Measurements from ENCODE around the gene GPC1.

The GPC1 gene

DNA sequence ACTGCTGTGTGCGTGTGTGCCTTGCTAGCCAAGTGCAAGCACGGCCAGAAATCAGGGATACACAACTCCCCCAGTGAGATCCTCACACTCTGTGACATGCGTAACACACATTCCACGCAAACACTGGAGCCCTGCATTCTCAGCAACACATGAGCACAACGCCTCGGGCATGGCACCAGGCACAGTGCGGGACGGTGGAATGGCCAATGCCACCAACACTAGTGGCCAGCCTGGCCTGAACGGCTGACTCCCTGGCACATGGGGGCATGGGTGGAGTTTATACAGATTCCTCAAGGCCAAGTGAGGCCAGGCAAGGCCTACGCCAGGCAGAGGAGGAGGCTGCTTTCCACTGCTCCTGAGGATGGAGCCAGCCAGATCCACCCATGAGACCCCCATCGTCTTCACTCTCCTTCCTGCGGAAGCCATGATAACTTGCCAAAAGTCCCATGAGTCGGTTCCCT lies 66.1 kb downstream of the GPC1 start:
- DNase-seq: no peak

DNA sequence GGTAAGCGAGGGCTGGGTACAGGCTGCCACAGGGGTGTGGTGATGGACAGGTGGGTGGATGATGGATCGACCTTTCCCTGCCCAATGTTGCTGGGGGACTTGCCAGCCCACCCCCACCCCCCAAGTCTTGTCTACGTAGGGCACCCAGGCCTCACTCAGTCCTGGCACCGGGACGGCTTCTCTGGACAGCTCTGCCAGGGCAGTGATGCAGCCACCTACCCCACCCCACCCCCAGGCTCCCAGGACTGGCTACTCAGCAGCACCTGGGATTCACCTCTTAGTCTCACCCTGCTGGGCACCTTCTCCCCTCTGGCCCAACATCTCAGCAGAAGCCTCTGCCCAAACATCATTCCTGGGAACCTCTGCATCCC lies 66.6 kb downstream of the GPC1 start:
- no peak for DNase-seq

DNA sequence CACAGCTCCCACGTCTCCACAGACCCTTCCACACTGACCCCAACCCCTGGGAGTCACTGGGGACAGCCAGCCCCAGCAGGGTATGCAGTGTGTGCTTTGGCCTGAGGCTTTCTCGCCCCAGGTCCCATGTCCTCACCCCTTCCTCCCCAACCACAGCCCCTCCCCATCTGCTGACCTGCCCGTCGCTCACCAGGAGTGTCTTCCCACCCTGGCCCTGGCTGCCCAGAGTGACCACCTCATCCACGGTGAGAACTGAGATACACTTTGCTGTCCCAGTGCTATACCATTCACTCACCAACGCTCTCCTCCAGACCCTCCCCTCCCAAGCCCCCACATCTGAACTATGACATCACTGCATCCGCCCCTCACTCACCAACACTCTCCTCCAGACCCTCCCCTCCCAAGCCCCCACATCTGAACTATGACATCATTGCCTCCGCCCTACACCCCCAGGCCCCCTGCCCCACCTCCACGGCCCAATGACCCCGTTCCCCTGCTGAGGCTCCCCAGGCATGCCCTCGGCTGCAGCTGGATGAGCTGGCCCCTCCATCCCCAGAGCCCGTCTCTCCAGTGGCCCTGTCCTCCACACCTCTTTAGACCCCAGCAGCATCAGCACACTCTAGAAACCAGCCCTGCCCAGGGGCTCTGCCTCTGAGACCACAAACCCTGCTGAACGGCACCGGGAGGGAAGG lies 67.1 kb downstream of the GPC1 start:
- DNase-seq: no peak

DNA sequence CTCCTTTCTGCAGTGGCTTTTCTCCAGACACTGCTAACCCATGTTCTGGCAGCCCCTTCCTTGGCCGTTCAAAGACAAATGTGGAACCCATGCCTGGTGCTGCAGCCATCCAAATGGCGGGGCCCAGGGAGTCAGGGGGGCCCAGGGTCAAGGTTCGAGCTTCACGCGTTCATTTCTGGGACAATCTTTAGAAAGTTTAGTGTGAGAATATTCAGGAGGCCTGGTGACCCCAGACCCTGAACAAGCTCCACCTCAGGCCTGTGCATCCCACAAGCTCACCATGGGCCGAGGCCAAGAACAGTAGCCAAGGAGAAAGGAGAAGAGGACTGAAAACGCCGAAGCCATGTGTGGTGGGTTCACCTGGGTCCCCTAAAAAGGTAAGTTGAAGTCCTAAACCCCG lies 67.9 kb downstream of the GPC1 start:
- DNase-seq: no peak

DNA sequence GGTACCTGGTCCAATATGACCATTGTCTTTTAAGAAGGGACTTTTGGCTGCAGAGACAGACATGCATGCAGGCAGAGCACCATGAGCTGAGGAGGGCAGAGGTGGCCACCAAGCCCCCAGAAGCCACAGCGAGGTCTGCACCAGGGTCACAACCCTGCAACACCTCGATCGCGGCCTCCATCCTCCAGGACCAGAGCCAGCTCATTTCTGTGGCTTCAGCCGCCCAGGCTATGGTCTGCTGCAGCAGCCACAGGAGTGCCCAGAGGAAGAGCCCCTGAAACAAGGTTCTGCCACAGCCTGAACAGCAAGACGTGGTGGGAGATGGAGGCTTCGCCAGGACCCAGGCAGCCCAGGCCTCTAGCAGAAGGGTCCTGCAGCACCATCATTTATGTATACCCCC lies 68.4 kb downstream of the GPC1 start:
- DNase-seq: no peak

DNA sequence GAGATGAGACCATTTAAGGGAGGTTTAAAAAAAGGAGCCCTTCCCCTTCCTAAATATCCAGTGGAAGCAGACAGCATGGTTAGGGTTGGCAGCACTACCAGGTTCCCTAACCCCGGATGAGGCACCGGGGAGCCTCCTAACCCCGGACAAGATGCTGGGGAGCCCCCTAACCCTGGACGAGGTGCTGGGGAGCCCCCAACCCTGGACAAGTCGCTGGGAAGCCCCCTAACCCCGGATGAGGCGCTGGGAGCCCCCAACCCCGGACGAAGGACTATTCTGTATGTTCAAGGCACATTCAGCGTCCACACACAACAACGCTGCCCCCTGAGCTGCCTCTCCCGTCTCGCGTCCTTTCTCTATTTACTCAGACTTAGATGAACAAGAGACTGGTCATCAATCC lies 70.4 kb downstream of the GPC1 start:
- DNase-seq: no peak

DNA sequence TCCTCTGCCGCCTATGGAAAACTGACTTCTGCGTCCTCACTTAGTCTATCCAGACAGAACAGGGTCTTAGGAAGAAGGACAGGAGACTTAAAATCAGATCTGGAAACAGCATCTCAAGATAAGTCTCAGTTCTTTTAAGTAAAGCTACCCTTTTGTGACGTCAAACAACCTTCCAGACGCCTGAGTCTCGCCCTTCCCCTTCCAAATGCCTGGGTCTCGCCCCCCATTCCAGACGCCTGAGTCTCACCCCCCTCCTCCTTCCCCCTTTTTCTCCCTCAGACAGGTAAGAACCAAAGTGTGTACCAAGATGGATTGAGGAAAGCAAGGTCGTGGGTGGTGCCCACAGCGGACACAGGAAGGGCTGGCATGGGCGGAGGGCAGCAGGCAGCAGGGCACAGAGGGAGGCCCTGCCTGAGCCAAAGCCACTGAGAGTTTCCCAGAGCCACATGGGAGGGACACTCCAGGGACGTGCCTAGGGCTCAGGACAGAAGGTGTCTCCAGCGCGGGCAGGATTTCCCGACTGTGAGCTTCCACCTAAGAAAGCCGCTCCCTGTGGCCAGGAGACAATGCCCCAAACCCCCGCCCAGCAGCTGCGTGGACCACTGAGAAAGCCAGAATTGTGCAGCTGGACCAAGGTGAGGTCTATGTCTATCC lies 71.1 kb downstream of the GPC1 start:
- no peak for DNase-seq

DNA sequence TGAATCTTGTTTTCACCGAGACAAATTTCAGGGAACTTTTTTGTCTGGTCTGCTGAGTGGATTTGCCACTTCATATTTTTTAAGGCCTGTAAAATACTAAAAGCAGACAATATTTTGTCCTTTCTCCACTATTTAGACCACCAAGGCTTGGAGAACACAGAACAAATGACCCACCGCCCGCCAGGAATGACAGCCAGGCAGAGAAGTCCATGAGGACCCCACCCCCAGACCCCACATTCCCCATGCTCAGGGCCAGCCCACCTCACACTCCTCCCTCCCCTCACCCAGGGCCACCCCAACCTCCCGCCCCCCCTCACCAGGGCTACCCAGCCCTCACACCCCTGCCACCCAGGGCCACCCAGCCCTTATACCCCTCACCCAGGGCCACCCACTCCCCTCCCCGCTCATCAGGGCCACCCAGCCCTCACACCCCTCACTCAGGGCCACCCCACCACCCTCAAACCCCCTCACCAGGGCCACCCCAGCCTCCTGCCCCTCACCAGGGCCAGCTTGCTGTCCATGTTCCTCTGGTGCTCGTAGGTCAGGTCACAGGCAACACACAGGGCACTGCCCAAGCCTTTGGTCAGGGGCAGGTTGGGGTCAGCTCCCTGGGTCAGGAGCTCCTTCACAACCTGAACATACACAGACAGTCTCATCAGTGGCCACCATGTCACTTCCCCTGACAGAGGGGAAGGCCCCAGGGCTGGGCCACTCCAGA lies 71.8 kb downstream of the GPC1 start:
- DNase-seq: no peak

DNA sequence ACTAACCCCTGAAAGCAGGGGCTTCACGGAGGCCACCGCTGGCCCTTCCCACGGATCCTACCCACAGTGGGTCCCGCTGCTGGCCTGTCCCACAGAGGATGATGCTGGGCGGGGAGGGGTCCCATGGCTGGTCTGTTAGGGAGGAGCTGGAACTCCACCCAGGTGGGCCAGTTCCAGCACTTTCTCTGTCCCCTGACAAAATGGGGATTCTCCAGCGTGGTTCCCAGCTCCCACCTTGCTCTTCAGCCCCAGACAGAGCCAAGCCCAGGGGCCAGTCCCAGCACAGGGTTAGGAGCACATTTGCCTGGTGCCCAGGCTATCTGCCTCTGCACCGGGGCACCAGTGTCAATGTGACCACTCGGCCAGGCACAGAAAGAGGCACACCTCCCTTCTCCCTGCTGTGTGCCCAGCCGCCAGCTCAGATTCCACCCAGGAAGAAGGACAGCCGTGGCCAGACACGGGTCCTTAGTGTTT lies 72.4 kb downstream of the GPC1 start:
- no peak for DNase-seq

DNA sequence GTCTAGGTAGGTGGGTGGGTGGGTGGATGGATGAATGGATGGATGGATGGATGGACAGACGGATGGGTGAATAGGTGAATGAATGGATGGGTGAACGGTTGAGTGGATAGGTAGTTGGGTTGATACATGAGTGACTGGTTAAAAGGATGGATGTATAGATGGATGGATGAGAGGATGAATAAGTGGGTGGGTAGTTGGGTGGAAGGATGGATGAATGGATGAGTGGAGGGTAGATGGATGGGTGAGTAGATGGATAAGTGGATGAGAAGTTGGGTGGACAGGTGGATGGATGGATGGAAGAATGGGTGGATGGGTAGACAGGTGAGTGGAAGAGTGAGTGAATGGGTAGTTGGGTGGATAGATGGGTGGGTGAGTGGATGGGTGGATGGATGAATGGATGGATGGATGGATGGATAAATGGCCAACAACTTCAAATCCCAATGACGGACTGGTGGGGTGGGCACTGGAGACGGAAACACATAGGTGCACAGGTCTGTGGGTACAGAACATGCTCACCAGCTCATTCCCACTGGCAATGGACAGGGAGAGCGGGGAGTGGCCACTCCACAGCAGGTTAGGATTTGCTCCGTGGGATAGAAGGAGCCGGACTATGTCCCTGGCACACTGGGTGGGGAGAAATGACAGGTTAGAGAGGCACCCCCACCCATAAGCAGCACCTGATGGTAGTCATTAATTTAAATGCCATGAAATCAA lies 73.5 kb downstream of the GPC1 start:
- no peak for DNase-seq

DNA sequence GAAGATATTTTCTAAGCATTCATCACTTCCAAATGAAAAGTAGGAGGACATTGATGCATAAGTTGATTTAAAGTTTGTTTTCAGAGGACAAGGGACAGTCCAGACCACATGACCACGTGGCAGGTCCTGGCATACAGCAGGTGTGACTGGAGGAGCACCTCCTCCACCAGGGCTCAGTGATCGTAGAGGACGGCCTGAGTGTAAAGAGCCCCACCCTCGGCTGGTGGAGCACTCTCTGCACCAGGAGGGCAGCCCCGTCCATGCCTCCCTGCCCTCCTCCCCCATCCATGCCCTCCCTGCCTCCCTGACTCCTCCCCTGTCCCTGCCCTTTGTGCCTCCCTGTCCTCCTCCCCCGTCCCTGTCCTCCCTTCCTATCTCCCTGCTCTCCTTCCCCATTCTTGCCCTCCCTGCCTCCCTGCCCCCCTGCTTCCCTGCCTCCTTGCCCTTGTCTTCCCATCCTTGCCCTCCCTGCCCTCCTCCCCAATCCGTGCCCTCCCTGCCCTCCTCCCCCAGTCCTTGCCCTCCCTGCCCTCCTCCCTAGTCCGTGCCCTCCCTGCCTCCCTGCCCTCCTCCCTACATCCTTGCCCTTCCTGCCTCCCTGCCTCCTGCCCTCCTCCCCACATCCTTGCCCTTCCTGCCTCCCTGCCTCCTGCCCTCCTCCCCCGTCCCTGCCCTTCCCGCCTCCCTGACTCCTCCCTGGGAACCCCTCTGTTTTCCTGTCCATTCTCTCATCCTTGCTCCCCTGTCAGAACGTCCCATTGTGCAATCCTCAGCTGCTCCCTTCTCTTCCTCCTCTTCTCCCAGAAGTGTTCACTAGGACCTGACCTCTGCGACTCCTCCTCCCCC lies 74.4 kb downstream of the GPC1 start:
- no peak for DNase-seq

DNA sequence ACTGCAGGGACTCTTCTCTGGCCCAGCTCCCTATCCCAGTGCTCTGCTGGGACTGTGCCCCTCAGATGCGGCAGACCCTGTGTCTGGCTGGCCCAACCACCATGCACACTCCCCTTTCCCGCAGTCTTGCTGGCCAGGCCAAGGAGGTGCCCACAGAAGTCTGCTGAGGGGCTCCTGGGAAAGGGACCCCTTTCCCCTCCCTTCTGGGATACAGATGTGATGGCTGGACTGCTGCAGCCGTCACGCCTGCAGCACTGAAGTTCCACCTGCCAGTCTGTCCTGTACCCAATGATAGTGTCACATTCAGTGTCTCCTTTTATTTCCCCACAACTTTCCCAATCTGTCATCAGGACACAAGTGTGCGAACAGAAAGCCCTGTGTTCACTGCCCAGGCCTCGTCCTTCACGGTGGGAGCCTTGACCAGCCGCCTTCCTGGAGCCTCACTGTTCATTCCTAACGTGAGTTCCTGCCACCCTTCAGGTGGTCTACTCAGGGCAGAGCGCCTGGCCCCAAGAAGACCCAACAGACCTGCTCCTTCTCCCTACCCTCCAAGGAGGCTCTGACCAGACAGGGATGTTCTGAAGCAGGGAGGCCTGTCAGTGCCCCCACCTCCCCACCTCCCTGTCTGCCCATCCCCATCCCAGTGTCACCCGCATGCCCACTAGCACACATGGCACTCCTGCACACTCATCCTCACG lies 75.2 kb downstream of the GPC1 start:
- no peak for DNase-seq

DNA sequence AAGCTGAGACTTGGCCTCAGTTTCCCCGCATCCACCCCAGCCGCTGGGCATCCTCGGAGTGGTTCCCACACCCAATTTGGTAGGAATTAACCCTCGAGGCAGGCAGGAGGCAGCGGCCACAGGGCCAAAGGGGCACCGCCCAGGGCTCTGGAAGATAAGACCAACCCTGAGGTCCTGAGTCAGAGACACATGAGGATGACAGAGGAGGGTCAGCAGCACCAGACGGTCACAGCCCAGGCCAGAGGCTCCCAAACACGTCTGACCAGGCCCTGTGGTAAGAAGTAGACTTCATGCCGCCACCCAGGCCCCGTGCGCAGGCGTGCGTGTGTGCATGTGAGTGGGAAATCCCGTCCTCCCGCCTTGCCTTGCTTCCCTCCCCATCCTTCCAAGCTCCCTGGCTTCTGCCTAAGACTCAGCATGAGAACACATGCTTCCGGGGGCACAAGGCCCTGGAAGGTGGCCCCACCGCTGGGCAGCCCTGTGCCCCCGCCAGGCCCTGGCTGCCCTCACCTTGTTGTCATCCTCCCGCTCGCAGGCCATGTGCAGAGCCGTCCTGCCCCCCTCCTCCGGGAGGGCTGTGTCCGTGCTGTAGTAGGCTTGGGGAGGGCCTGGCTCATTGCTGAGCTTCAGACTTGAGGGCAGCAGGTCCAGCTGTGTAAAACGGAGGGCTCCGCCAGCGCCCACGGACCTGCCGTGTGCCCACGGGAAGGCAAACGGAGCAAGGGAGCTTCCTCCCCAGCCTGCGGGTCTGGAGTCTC lies 76.1 kb downstream of the GPC1 start:
- no peak for DNase-seq

DNA sequence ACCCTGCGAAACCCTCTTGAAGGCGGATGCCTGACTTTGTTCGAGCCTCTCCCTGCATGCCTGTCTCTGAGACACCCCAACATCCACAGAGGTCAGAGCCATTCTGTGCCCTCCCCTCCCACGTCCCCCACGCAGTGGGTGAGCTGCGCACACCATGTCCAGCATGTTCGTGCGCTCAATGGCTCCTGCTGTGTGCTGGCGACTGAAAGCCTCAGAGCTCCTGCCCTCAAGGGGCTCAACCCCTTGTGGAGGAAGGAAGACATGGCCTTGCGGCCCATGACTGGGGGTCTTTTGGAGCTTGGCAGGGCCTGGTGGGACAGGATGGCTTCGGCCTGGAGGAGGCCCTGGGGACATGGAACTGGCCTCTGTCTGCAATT lies 76.6 kb downstream of the GPC1 start:
- no peak for DNase-seq

DNA sequence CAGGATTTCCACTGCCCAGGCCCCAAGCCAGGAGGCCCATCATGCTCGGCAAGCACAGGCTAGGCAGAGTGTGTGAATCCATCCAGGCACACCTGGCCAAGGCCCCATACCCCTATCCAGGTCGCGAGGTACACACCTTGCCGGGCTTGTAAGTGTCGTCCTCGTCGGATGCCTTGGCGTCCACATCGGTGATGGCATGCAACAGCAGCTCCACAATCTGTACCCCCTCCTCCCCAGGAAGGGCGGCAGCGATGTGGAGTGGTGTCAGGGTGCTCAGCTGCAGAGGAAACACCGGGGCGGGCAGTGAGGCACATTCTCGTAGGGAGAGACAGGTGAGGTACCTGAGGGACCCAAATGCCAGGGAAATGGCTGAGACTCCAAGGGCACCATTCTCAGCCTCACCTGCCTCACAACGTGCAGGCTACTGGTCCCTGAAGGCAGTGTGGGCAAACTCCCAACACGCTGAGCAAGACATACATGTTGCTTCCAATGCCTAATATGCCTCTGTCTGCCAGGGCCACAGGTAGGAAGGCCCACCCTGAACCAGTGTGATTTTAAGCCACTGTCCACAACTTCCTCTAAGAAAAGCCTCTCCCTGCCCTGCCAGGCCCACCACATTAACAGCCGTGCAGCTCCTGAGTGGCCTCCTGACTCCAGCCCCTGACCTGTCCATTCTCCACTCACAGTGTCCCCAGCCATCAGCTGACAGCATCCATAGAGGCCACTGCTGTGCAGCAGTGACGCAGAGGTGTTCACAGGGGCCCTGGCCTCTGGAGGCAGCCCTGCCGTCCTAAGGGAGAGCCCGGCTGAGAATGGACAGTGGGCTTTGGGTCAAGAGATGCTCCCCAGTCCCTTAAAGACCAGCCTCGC lies 77.4 kb downstream of the GPC1 start:
- DNase-seq: no peak

DNA sequence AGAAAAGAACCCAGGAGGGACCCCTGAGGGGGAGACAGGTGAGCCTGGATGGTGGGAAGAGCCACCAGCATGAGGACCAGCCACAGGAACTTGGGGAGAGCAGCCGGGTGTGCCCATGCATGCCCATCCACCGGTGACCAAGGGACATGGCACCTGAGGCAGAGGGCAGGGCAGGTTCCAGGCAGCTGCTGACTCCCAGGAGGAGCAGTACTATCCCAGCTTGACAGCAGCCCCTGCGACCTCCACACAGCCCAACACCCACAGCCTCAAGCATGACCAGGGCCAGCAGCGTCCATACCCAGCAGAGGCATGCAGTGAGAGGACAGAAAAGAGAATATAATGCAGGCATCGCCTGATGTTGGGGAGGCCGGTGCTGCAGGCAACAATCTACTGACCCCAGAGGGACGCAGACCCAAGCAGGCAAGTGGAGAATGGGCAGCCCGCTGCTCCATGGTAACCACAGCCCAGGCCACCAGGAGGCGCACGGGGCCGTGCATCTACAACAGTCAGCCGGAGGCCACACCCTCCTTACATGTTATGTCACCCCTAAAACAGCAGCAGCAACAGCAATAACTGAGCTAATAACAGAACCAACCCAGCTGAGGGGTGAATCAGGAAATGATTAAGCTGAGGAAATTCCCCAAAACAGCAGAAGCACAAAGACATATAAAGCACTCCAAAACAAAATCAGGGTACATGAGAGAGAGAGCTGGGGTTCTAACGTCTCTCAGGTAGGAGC lies 78.3 kb downstream of the GPC1 start:
- peak; percentile 86 for DNase-seq

DNA sequence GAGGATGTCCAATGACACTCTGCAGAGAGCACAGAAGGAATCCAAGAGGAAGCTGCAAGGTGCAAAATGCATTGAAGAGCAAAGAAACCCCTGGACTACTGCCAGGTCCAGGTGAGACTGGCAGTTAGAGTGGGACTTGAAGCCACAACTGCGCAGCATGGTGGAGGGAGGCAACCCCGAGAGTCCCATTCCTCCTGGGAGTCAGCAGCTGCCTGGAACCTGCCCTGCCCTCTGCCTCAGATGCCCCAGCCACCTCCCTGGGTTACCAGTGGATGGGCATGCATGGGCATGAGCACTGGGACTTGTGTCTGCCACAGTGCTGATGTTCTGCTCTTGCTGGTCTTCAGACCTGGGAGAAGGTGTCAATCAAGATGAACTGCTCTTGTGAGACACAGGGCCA lies 79.2 kb downstream of the GPC1 start:
- DNase-seq: no peak

DNA sequence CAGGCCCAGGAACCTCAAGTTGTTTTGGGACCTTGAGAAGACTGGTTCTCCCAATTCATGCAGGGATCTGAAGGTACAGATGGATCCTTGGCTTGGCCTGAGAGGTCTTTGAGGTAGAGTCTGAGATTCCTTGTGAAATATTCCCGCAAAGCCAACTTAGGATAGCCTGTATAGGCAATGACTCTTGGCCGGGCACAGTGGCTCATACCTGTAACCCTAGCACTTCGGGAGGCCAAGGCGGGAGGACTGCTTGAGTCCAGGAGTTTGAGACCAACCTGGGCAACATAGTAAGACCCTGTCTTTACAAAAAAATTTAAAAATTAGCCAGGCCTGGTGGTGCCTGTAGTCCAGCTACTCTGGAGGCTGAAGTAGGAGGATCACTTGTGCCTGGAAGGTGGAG lies 81.9 kb downstream of the GPC1 start:
- no peak for DNase-seq
